A549 (cell line): Measurements from ENCODE around the gene WDHD1.

Source experiments
- CEBPB ChIP-seq, 2 experiments: fragments of >200 bp in 1 of 2; sonication (Bioruptor Twin) in 1 of 2; formaldehyde crosslinking in 1 of 2; IDR thresholded peaks; 2 replicates each; pipeline ENCODE4 v1.6.1; 2012 to 2016
- HDAC2 ChIP-seq: fragments of 200-600 bp; sonication (generic); IDR thresholded peaks from 2 replicates; pipeline ENCODE4 v1.6.1; 2016
- POLR2A ChIP-seq: IDR thresholded peaks from 2 replicates; pipeline ENCODE4 v1.6.1; 2012; ENCODE audit warnings: mild to moderate bottlenecking, low read length
- RAD21 ChIP-seq, 2 experiments: fragments of >200 bp in 1 of 2; sonication (Bioruptor Twin) in 1 of 2; formaldehyde crosslinking in 1 of 2; IDR thresholded peaks in 1 of 2; conservative IDR thresholded peaks in 1 of 2; 2 replicates in 1 of 2; 3 replicates in 1 of 2; pipeline ENCODE4 v1.6.1; 2012 to 2018; ENCODE audit warnings: inconsistent platforms in 1 of 2
- TF ChIP-seq, protein P1 (sequence below): fragments of >200 bp; sonication (Bioruptor Twin); formaldehyde crosslinking; IDR thresholded peaks from 3 replicates; pipeline ENCODE4 v1.5.1; 2016

- TF ChIP-seq POLR2A: no peak
- no peak for TF ChIP-seq HDAC2
- no peak for TF ChIP-seq CEBPB (IDR thresholded peaks at IDR 0.05)
- TF ChIP-seq, protein P1, sequence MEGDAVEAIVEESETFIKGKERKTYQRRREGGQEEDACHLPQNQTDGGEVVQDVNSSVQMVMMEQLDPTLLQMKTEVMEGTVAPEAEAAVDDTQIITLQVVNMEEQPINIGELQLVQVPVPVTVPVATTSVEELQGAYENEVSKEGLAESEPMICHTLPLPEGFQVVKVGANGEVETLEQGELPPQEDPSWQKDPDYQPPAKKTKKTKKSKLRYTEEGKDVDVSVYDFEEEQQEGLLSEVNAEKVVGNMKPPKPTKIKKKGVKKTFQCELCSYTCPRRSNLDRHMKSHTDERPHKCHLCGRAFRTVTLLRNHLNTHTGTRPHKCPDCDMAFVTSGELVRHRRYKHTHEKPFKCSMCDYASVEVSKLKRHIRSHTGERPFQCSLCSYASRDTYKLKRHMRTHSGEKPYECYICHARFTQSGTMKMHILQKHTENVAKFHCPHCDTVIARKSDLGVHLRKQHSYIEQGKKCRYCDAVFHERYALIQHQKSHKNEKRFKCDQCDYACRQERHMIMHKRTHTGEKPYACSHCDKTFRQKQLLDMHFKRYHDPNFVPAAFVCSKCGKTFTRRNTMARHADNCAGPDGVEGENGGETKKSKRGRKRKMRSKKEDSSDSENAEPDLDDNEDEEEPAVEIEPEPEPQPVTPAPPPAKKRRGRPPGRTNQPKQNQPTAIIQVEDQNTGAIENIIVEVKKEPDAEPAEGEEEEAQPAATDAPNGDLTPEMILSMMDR: no peak
- no peak for TF ChIP-seq RAD21 (conservative IDR thresholded peaks at IDR 0.05 in 1 of 2, IDR thresholded peaks at IDR 0.05 in 1 of 2)
Observed at GRCh38 chr14:54967496-54967895, 59.4 kb downstream of the WDHD1 start.
